ENCODE data around the gene TCF7L1.
"Not testable (repeated sequence)": the region's sequence is repeated elsewhere in the genome, so short reads cannot be mapped to it uniquely, and the experiment has no call there.

The TCF7L1 gene

GRCh38 chr2:85184990-85185389 lies 51.8 kb downstream of the TCF7L1 start:
- no peak for DNase-seq

- no peak for DNase-seq
These were observed 52.3 kb downstream of the TCF7L1 start for GRCh38 chr2:85185431-85185940.

GRCh38 chr2:85187069-85187468 lies 53.9 kb downstream of the TCF7L1 start:
- DNase-seq = no peak

DNA sequence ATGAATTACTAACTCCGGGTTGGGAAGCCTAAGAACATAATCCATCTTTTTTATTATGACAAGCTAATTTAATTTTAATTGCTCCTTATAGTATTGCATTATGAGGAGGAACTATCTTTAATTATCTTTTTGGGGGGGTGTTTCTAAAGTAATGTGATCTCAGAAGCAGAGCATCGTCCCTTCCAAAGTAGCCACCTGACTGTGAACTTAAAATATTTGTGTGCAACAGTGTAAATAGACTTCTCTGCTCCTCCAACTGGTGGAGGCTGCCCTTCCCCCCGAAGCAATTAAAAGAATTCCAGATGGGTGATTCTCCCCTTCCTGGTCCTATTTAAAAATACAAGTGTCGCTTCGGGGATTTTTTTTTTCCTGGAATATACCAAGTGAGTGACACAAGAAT lies 55.7 kb downstream of the TCF7L1 start:
- peak; percentile 51 for DNase-seq

DNA sequence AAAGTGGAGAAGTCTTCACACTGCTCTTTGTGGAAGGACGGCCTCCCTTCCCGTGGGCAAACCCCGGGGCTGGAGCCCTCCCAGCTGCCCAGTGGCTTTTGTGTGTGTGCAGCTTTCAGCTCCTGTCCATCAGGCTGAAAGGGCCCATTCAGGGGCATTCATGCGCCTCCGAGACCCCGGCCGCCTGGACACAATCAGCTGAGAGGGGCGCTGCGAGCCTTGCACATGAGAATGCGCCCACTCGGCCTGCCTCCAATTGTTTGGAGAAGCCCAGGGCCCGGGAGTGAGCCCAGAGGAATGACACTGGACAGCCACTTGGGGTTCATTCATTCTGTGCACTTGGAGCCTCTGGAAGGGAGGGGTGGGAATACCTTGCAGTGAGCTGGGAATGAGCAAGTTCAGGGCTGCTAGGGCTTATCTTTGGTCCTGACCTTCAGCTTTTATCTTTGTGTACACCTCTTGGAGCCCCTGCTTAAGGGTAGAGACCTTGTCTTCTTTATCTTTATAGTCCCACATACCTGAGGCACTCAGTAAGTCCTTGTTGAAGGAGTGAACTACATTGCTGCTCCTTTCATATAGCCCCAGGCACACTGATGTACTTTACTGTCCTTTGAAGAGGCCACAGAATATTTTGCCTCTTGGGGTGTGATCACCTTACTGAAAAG lies 56.5 kb downstream of the TCF7L1 start:
- no peak for DNase-seq

DNA sequence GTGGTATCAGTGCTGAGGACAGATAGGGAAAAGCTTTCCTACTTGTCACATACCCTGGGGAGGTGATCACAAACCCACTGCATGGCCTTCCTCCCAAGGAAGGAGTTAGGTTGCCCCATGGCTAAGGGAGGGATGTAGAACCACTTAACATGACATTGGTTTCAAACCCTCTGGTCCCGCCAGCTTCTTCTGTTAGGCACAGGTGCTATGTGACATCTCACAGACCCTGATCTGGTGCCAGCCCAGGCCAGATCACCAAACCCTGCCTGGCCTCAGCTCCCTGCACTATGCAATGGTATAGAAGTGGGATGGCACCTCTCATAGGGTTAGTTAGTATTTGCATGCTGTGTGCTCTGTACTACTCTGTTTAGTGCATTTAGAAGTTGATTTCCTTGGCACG lies 58.0 kb downstream of the TCF7L1 start:
- no peak for DNase-seq

DNA sequence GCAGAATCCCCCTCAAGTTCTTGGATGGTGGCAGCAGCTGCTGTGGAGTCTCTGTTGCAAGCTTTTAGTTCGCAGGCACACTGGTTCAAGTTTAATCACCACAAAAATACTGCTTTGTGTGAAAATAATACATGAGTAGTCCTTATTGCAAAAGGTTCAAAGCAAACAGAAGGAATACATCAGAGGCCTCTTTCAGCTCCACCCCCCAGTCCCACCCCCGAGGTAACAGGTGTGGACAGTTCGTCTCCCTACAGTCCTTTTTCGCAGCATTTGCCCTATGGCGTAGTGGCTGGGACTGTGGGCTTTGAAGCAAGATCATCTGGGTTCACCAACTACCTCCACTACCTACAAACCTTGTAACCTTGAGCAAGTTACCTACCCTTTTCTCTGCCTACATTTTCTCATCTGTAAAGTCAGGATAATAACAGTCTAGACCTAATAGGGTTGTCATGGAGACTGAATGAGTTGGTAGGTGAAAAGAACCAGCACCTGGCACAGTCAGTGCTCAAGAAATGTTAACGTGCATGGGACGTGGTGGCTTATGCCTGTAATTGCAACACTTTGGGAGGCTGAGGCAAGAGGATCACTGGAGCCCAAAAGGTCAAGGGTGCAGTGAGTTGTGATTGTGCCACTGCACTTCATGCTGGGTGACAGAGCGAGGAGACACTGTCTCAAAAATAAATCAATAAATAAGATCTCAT lies 61.7 kb downstream of the TCF7L1 start:
- no peak for DNase-seq

DNA sequence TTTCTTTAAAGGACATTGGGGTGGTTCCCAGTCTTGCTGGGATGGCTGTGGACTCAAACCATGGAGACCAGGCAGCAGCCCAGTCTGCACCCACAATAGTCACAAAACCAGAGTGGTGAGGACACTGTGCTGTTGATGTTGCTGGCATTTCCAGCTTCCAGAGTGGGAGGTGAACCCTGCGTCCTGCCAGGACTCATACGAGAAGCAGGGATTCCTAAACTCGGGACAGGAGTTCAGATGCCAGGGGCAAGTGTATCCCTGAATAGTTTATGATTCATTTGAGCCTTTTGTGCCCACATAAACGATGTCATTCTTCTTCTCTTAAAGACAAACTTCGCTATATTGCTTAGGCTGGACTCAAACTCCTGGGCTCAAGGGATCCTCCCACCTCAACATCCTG lies 62.8 kb downstream of the TCF7L1 start:
- no peak for DNase-seq

DNA sequence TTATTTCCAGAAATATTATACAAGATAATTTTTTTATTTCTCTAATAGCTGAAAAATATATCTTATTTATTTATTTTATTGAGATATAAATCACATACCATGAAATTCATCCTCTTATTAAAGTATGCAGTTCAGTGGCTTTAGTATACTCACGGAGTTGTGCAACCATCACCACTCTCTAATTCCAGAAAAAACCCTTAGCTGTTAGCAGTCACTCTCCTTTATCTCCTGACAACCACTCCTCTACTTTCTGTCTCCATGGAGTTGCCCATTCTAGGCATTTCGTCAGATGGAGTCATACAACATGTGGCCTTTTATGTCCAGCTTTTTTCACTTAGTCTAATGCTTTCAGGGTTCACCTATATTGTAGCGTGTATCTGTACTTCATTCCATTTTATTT lies 66.5 kb downstream of the TCF7L1 start:
- DNase-seq = peak; percentile 59

- no peak for DNase-seq
These were observed 76.7 kb downstream of the TCF7L1 start for GRCh38 chr2:85209887-85210286.

DNA sequence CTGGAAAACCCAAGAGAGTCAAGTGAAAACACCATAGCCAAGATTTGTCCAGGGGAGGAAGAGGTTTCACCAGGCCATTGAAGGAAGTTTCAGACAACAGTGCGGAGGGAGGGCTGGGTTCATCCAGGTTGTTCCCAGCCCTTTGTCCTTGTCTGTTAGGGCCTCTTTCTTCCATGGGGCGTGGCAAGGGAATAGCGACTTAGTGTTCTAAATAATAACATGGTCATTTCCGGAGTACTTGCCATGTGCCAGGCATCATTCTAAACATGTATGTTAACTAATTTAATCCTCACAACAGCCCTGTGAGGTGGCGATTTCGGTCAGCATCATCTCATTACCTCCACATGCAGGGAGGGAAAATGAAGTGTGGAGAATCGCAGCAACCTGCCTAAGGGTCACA lies 77.3 kb downstream of the TCF7L1 start:
- no peak for DNase-seq

DNA sequence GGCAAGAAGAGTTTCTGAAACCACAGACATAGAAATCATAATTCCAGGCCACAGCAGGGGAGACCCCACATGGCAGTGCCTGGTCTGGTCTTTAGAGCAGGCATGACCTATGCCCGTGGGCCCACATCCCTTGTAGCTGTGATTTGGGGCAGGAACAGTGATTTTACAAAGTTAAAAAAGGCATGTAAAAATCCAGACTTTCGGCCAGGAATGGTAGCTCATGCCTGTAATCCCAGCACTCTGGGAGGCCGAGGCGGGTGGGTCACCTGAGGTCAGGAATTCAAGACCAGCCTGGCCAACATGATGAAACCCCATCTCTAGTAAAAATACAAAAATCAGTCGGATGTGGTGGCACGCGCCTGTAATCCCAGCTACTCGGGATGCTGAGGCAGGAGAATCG lies 78.4 kb downstream of the TCF7L1 start:
- DNase-seq = not testable (repeated sequence)

DNA sequence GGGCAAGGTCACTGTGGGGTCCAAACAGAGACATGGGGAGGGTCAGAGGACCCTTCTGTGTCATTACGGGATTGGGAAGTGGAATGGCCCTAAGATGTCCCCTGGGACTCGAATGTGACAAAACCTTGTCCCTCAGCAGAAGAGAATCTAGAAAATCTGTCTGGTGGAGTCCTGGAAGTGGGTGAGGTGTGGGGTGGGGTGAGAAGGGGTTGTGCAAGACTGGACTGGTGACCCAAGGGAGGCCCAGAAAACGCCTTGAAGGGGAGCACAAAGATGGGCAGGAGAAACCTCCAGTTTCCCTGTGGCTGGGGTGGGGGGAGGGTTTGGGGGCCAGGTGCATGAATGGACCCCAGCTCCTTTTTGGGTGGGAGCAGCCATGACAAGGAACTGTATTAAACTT lies 79.6 kb downstream of the TCF7L1 start:
- no peak for DNase-seq

DNA sequence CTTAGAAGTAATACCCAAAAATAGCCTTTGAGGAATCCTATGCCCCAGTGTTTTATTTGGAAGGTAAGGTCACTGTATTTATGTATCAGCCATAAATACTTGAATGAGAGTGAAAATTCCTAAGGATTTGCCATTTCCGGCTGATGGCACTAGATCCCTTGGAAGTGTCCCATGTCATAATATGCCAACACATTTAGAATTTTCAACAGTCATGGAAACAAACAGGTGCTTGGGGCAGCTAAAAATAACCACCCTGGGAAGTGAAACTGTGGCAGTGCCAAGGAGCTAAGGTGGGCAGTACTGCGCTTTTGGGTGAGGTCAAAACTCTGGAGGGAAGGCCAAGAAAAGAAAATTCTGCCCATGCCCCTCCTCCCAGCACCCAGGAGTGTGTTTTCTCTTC lies 80.2 kb downstream of the TCF7L1 start:
- DNase-seq = no peak

DNA sequence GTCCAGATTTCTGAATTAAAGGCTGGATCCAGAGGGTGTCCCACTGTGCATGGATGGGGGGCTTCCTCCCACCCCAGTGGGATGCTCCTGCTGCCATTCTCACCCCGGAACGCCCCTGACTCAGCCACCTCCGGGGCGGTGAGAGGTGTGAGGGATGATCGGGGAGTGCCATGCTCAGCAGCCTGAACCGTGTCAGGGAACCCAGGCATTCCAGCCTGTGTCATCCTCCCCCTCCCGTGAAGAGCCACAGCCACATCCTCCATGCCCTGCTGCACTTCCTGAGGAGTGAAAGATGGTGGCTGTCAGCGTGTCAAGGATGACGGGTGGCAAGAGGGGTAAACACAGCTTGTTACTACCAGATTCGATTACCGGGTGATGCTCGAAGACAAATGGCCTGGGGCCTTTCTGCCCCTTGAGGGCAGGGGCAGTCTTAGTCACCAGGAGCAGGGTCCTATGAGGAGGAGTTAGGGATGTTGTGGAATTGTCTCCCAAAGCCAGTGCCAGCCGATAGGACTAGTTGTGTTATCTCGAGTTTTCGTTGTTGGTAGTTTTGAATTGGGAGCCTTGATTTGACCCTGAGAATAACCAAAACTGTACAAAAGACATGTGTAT lies 80.8 kb downstream of the TCF7L1 start:
- no peak for DNase-seq

GRCh38 chr2:85215081-85215447 lies 81.9 kb downstream of the TCF7L1 start:
- DNase-seq = no peak

- DNase-seq = peak; percentile 96
These were observed 82.5 kb downstream of the TCF7L1 start for GRCh38 chr2:85215448-85216401.

GRCh38 chr2:85216927-85217326 lies 83.7 kb downstream of the TCF7L1 start:
- DNase-seq = no peak

- DNase-seq = peak; percentile 73
These were observed 88.0 kb downstream of the TCF7L1 start for GRCh38 chr2:85221067-85221691.

- DNase-seq = no peak
These were observed 89.6 kb downstream of the TCF7L1 start for GRCh38 chr2:85222792-85223191.

DNA sequence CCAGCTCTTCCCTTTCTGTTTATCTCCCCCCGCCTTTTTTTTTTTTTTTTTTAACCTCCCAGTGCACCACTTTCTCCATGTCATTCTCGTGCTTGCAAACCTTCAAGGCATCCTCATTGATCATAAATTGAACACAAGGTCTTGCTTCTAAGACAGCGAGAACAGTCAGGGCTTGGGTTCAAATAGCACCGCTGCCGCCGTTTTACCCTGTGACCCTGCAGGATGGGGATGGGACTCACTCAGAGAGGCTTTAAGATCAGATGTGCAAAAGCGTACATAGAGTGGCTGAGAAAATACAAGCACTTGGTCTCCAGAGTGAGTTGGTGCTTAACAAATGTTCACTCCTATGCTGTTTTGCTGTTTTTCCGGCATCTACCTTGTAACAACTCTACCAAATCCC lies 93.6 kb downstream of the TCF7L1 start:
- no peak for DNase-seq
